Parathyroid adenoma (tissue), 2 donors: Measurements from ENCODE around the gene SLC16A9.
"Not testable (repeated sequence)": the region's sequence is repeated elsewhere in the genome, so short reads cannot be mapped to it uniquely, and the experiment has no call there.

Experiments
- H2AFZ ChIP-seq: fragments of 300-600 bp; sonication (generic); one replicate; pipeline ENCODE4 v1.7.0; 2017; ENCODE audit warnings: antibody characterized with exemption, mild to moderate bottlenecking
- H3K27ac ChIP-seq: fragments of 300-600 bp; sonication (generic); one replicate; pipeline ENCODE4 v1.7.0; 2017
- H3K27me3 ChIP-seq: fragments of 300-600 bp; sonication (generic); one replicate; pipeline ENCODE4 v1.7.0; 2017; ENCODE audit warnings: low read length; ENCODE audit not compliant: control insufficient read depth, insufficient read depth
- H3K36me3 ChIP-seq: fragments of 300-600 bp; sonication (generic); one replicate; pipeline ENCODE4 v1.7.0; 2017; ENCODE audit warnings: low read length; ENCODE audit not compliant: control insufficient read depth, insufficient read depth
- H3K4me1 ChIP-seq: fragments of 300-600 bp; sonication (generic); one replicate; pipeline ENCODE4 v1.7.0; 2017; ENCODE audit warnings: control low read depth
- H3K4me2 ChIP-seq: fragments of 300-600 bp; sonication (generic); one replicate; pipeline ENCODE4 v1.7.0; 2017; ENCODE audit warnings: low read length
- H3K4me3 ChIP-seq: fragments of 300-600 bp; sonication (generic); one replicate; pipeline ENCODE4 v1.7.0; 2017; ENCODE audit warnings: low read depth, low read length
- H3K79me2 ChIP-seq: fragments of 300-600 bp; sonication (generic); one replicate; pipeline ENCODE4 v1.7.0; 2017; ENCODE audit warnings: control low read depth
- H3K9ac ChIP-seq: fragments of 300-600 bp; sonication (generic); one replicate; pipeline ENCODE4 v1.7.0; 2017; ENCODE audit warnings: mild to moderate bottlenecking
- H3K9me3 ChIP-seq: fragments of 300-600 bp; sonication (generic); one replicate; pipeline ENCODE4 v1.7.0; 2017; ENCODE audit warnings: low read length; ENCODE audit not compliant: control insufficient read depth
- CTCF ChIP-seq: fragments of 300-600 bp; sonication (generic); IDR thresholded peaks from one replicate; pipeline ENCODE4 v1.7.0; 2017; ENCODE audit warnings: antibody characterized with exemption, mild to moderate bottlenecking
- donor health status: primary hyperparathyroidism.

SLC16A9 gene

GRCh38 chr10:59752278-59752940 lies 42.8 kb upstream of the SLC16A9 start:
- no peaks in the 10 kb centered on the region for H3K4me1 ChIP-seq
- no peaks in the 10 kb centered on the region for H3K36me3 ChIP-seq
- no peak overlapping the region for H2AFZ ChIP-seq
- H3K4me2 ChIP-seq: no peak overlapping the region
- no peak overlapping the region for H3K9ac ChIP-seq
- no peak overlapping the region for H3K4me3 ChIP-seq
- no peak overlapping the region for H3K27ac ChIP-seq
- H3K27me3 ChIP-seq: no peaks in the 10 kb centered on the region
- no peaks in the 10 kb centered on the region for H3K79me2 ChIP-seq
- TF ChIP-seq CTCF: no peak
- no peaks in the 10 kb centered on the region for H3K9me3 ChIP-seq

- Histone ChIP-seq H3K4me3 (no peak overlapping the region), H3K27me3 (no peaks in the 10 kb centered on the region), H3K4me1 (no peaks in the 10 kb centered on the region), H3K36me3 (no peaks in the 10 kb centered on the region), H2AFZ (no peak overlapping the region), H3K9ac (no peak overlapping the region), H3K27ac (no peak overlapping the region), H3K79me2 (no peaks in the 10 kb centered on the region), H3K4me2 (no peak overlapping the region), H3K9me3 (no peaks in the 10 kb centered on the region)
- TF ChIP-seq CTCF: no peak
Measured at GRCh38 chr10:59750155-59750945, 40.7 kb upstream of the SLC16A9 start.

- H3K4me2 ChIP-seq: no peak overlapping the region
- TF ChIP-seq CTCF: no peak
- H3K79me2 ChIP-seq: no peaks in the 10 kb centered on the region
- H3K9me3 ChIP-seq: no peaks in the 10 kb centered on the region
- no peak overlapping the region for H3K27ac ChIP-seq
- no peak overlapping the region for H3K4me3 ChIP-seq
- H3K36me3 ChIP-seq: no peaks in the 10 kb centered on the region
- no peaks in the 10 kb centered on the region for H3K27me3 ChIP-seq
- H3K9ac ChIP-seq: no peak overlapping the region
- no peak overlapping the region for H2AFZ ChIP-seq
- no peaks in the 10 kb centered on the region for H3K4me1 ChIP-seq
Measured at GRCh38 chr10:59748834-59749233, 39.2 kb upstream of the SLC16A9 start.

GRCh38 chr10:59745163-59745650 lies 35.6 kb upstream of the SLC16A9 start:
- no peak overlapping the region for H3K4me2 ChIP-seq
- no peak overlapping the region for H3K9ac ChIP-seq
- no peaks in the 10 kb centered on the region for H3K4me1 ChIP-seq
- H3K27me3 ChIP-seq: no peaks in the 10 kb centered on the region
- H3K4me3 ChIP-seq: no peak overlapping the region
- H2AFZ ChIP-seq: no peak overlapping the region
- H3K9me3 ChIP-seq: no peaks in the 10 kb centered on the region
- H3K79me2 ChIP-seq: no peaks in the 10 kb centered on the region
- TF ChIP-seq CTCF: no peak
- no peak overlapping the region for H3K27ac ChIP-seq
- no peaks in the 10 kb centered on the region for H3K36me3 ChIP-seq

- H2AFZ ChIP-seq, H3K4me3 ChIP-seq, H3K79me2 ChIP-seq, H3K36me3 ChIP-seq, H3K27me3 ChIP-seq, H3K4me1 ChIP-seq, H3K4me2 ChIP-seq, H3K27ac ChIP-seq, H3K9ac ChIP-seq, H3K9me3 ChIP-seq: not testable (repeated sequence)
Measured at GRCh38 chr10:59744762-59745161, 35.1 kb upstream of the SLC16A9 start.

- not testable (repeated sequence) for H3K4me2 ChIP-seq, H3K9ac ChIP-seq, H3K79me2 ChIP-seq, H3K36me3 ChIP-seq, H3K27ac ChIP-seq, H3K4me1 ChIP-seq, H3K4me3 ChIP-seq, H2AFZ ChIP-seq, H3K27me3 ChIP-seq, H3K9me3 ChIP-seq
Measured at GRCh38 chr10:59744156-59744555, 34.5 kb upstream of the SLC16A9 start.
